Activated T-cell treated with anti-CD3 and anti-CD28 coated beads for 48 hours (primary cell): ENCODE results near the gene TRMT44.
"Not testable (repeated sequence)": the region's sequence is repeated elsewhere in the genome, so short reads cannot be mapped to it uniquely, and the experiment has no call there.

ENCODE experiments used
- DNase-seq: peaks from one replicate; pipeline ENCODE4 v3.0.0-alpha.2; 2020; ENCODE audit warnings: low read depth

Gene TRMT44

DNA sequence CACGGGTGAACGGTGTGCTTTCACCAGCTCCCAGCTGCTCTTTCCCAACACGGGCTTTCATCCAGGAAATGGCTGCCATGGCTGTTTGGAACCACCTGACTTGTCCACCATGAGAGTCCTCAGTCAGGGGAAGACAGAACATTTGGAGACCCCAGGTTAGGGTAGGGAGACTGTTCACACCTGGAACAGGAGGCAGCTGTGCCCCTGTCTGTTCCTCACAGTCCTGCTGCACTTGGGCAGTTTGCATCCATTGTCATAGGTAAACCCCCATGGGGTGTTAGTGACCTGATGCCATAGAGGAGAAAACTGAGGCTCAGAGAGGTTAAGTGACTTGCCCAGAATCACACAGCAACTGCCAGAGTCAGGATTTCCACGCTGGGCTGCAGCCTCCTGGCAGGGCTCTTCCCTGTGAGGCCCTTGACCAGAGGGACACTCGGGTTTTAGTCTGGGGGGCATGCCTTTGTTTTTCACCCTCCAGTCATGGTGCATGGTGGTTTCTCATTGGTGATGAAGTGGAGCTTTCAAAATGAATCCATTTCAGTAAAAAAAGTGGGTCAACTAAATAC lies 54.5 kb downstream of the TRMT44 start:
- no peak for DNase-seq

DNA sequence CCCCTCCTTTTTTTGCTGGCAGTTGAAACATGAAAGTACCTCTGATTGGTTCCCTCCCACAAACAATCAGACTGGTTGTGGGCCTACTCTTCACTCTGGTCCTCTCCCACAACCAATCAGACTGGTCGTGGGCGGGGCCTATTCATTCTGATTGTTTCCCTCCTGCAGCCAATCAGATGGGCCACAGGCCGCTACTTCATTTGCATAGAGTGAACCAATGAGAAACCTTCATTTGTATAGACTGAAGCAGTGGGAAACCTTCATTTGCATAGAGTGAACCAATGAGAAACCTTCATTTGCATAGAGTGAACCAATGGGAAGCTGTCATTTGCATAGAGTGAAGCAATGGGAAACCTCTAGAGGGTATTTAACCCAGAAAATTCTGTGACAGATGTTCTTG lies 55.2 kb downstream of the TRMT44 start:
- no peak for DNase-seq

DNA sequence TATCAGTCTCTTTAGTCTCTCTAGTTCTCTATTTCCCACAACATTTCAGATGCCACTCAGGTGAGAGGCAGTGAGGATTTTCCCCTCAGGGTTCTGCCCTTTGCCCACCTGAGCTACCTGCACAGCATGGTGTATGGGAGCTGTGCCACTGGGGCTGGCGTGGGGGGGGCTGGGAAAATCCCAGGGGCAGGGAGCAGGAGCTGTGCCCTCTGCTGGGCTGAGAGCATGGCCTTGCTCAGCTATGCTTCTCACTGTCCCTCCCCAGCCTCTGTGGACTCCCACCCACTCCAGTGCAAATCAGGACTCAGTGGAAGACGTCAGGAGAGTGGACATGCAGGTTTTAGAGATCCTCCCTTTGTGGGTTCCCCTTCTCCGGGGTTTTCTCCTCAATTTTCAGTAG lies 57.2 kb downstream of the TRMT44 start:
- no peak for DNase-seq

DNA sequence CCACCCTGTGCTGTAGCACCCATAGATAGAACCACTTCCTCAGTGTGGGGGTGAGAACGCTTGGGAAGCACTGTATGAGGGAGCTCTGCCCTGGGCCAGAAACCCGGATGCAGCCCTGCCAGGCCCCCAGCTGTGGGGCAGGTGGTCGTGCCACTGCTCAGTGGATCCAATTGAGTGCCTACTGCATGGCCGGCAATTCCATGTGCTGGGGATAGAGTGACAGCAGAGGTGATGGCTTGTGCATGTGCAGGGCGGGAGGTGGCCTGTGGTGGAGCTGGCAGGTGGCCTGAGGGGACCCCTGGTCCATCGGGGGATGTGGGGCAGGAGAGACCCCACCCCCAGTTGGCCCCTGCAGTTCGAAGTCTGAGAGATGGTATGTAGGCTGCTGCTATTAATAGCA lies 60.4 kb downstream of the TRMT44 start:
- no peak for DNase-seq

DNA sequence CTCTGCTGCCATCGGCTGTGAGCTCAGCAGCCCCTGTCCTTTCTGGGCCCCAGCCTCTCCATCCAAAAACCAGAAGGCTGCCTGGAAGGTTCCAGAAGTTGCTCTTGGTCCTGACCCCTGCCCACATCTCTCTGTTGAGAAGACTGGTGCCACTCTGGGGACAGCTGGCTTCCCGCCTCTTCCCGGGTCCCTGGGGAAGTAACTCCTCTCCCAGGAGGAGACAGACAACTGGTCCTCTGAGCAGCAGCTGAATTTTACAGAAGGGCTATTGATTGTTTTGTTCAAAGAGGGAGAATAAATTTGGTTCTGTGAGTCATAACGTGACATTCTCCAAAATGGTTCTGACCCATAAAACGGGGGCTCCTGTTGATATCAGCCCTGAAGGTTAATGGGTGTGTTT lies 61.2 kb downstream of the TRMT44 start:
- no peak for DNase-seq

DNA sequence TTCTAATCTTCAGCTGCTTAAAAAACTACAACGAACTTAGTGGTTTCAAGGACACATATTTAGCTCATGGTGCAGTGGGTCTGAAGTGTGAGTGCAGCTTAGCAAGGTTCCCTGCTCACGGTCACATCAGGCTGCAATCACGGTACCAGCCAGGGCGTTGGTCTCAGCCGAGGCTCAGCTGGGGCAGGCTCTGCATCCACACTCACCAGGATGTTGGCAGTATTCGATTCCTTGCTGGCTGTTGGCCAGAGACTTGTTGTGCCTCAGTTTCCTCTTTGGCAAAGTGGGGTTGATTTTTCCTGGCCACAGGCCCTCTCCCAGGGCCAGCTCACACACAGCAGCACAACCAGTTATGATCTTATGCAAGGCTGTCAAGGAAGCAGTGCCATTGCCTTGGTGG lies 61.8 kb downstream of the TRMT44 start:
- DNase-seq: no peak

DNA sequence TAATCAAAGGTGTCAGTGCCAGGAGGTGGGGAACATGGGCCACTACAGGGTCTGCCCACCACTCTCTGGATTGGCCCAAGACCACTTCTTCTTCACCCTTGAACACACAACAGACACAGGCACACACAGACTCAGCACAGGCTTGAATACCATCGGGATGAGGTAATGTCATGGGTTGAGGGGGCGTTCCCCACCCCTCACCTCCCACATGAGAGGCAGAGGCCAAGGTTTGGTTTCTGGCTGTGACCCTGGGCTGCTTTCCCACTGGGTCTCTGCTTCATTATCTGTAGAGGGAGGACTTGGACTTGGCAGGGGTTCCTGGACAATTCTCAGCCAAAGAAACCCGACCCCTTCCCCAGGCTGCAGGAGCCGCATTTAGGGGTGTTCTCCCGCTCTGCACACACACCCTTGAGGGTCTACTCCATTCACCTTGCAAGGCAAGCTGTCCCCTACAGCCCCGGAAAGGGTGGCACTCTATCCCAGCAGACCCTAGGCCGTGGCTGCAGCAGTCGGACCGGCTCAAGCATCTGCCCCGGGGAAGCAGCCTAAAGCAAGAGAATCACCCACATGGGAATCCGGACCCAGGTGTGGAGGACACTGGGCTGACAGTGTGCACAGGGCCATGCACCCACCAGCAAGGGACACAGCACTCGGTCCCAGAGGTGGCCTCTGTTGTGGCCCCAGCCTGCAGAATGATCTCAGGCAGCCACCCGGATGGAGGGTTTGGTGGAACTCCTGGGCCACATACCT lies 62.4 kb downstream of the TRMT44 start:
- no peak for DNase-seq

DNA sequence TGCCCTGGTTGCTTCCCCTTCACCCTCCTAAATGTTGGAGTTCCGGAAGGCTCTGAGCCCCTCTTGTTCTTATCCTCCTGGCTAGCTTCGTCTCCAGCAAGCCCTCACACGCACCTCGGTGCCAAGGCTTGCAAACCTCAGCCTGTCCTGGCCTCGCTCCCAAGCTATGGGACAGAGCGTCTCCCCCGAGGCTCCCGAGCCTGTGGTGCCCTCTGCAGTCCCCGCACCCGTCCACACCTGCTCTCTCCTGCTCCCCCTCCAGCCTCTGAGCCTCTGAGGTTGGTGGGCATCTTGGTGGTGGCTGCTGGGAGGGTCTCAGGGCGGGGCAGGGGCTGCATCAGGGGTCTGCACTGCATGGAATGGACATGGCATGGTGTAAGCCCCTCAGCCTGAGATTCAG lies 63.2 kb downstream of the TRMT44 start:
- DNase-seq: no peak

DNA sequence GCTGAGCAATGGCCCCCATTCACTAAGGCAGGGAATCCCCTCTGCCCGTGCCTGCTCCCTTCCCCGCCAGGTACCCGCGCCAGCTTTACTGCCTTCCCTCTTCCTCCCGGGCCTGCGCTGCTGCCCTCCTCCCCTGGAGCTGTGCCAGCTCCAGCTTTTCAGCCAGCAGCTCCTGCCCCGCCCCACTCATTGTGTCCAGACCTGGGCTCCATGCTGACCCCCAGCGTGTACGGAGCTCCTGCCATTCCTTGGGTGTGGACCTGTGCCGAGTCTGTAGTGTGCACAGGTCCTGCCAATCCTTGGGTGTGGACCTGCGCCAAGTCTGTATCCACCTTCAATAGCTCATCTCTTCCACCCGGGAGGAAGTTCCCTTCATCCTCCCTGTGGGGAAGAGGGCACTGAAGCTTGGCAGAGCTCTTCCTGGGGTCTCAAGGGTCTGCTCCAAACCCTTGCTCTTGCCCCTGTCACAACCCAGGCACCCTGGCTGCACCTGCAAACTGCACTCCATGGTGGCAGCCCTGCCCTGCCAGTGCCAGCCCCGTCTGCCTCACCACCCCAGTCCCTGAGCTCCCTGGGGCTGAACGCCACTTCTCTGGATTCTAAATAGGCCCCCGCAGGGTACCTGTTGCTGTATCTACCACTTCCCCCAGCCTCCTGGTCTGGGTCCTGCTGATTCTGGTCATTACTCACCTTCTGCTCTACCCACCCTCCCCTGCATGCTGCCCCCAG lies 63.9 kb downstream of the TRMT44 start:
- DNase-seq: no peak

DNA sequence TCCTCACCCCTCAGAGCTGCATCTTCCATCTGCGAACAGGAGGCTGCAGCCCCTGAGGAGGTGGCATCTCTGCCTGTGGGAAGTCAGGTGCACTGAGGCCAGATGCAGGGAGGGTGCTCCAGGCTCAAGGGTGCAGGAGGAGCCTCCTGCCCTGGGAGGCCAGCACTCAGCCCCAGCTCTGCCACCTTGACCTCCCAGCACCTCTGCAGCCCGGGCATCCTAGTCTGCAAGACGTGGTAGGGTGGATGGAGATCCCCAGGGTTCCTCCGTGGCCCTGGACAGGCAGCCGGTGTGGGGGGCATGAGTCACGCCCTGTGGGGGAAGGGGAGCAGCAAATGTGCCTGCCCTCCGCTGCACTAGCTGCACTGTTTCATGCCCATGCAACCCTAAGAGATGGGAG lies 64.7 kb downstream of the TRMT44 start:
- DNase-seq: no peak

DNA sequence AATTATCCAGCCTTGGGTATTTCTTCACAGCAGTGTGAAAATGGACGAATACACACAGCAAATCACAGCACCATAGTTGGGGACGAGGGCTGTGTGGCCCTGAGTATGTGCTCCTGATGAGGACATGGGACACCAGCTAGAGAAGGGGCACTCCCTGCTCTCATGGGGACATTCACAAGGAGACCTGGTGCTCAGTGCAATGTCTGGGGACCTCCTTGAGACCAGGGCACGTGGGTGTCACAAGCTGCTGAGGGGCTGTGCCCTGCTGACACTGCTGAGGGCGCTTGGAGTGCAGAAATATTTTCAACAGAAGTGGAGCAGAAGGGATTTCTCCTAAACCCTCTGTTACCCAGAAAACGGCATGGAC lies 65.4 kb downstream of the TRMT44 start:
- DNase-seq: no peak

DNA sequence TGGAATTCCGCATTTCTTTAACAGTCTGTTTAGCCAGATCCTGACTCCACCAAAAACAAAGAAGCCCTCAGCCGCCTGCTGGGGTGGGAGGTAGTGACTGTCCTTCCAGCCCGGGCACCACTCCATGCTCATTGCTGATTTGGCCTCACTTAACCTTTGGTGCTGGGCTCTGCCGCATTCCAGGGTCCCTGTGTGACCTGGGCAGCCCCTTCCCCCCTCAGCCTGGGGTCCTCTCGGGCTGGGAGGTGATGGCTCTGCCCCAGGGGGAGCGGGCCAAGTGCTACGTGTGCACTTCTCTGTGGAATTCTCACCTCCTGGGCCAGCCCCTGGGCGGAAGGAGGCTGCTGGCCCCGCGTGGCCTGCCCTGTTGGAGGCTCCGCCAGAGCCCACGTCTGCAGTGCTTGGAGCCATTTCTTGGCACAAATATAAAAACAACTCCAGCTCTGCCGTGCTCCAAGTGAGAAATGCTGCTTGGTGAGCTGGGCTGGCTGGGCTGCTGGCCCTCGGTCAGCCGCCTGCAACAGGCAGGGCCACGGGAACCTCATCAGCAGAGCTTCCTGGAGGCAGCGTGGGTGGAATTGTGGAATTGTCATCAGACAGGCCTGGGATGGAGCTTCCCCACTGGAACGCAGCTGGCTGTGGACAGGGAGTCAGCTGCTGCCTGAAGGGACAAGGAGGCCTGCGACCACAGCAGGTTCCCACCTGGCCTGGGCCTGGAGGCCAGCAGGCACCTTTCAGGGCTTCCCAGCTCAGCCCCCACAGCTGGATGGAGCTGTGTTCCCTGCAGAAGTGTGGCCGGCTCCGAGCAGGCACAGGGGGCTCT lies 66.0 kb downstream of the TRMT44 start:
- DNase-seq: no peak

DNA sequence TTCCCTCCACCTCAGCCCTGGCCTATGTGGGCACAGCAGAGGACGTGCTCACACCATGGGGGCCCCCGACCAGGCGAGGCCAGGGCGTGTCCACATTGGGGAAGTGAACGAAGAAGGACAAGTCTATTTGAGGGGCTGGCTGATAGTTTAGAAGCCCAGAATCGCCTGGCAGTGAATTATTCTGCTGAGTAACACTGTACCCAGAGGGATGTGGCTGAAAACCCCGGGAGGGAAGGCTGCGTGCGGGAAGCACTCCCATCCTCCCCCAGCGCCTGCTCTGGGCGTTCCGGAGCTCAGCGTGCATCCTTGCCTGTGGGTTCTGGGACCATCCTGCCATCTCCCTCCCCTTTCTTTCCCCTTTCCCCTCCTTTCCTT lies 66.6 kb downstream of the TRMT44 start:
- DNase-seq: no peak

DNA sequence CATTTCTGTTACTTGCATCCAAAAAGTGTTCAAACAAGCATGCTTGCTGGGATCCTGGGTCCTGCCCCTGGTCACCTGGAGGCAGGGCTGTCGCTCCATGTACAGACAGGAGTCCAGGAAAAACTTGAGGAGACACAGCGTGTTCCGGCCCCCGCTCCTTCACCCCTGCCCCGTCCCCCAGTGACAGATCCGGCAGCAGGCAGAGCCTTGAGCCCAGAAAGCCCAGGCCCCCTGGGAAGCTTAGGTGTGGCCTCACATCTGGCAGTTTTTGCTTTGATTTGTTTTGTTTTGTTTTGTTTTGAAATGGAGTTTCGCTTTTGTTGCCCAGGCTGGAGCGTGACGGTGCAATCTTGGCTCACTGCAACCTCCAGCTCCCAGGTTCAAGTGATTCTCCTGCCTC lies 67.0 kb downstream of the TRMT44 start:
- no peak for DNase-seq

DNA sequence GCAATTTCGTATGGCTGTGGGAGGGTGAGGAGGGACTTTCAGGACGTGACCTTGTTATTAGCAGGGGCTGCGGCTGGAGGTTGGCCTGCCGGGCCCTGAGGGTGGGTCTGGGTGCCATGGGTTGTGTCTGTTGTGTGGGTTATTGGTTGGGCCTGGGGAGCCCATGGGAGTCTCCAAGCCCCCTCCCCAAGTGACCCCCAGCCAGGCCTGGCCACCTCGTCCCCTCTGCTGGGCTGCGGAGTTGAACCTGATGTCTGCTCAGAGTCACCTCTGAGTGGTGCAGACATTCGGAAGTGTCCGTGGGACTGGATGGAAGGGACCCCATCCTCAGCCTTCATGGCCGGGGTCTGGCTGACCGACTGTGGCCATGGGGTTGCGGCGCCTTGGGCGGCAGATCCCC lies 67.7 kb downstream of the TRMT44 start:
- no peak for DNase-seq

DNA sequence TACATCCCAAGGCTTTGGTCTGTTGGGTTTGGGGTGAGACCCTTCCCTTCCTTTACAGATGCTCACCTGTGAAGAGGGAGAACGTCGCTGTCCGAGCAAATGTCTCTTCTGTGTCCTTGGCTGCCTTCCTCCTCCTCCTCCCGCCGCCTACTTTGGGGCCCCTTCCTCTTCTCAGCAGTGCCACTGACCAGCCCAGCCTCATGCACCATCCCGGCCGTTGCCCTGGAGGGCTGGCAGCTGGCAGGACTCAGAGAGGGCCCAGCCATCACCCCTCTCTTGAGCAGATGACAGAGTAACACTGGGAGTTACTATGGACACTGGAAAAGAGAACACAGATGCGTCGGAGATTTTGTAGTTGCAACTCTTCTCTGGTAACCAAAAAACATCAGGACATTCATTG lies 68.2 kb downstream of the TRMT44 start:
- no peak for DNase-seq

DNA sequence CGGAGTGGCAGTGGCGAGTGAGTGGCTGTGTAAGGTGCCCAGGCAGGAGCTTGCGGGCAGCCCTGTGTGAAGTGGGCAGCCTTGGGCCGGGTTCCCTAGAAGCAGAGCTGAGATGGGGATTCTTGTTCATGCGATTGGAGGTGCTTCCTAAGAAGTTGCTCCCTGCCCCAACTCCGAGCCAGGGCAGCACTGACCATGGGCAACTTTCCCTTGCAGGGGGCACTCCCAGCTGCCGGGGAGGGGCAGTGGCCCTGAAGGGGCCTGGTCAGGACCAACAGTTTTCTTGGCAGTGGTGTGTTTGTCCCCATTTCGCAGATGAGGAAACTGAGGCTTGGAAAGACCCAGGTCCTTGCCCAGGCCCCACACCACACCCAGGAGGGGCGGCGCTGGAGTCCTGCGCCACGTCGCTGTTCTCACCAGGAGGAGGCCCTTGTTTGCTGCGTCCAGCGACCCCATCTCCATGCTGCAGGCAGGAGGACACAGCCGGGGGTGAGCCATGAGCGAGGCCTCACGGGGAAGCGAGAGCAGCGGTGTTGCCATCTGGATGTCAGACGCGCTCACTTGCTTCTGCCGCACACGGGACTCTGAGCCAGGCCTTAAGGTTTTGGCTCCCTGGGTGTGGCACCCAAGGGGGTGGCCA lies 68.9 kb downstream of the TRMT44 start:
- no peak for DNase-seq

DNA sequence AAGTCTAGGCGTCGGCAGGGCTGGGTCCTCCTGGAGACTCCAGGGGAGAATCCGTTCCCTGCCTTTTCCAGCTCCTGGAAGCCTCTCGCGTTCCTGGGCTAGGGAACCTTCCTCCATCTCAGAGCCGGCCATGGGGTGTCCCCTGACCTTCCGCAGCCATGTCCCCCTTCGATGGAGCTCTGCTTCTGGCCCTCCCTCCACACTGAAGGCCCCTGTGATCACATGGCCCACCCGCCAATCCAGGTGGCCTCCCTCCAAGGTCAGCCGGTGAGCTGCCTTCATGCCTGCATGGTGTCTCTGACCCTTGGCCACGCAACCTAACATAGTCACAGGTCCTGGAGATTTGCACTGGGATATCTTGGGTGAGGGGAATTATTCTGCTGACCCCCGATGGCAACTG lies 69.6 kb downstream of the TRMT44 start:
- DNase-seq: no peak

DNA sequence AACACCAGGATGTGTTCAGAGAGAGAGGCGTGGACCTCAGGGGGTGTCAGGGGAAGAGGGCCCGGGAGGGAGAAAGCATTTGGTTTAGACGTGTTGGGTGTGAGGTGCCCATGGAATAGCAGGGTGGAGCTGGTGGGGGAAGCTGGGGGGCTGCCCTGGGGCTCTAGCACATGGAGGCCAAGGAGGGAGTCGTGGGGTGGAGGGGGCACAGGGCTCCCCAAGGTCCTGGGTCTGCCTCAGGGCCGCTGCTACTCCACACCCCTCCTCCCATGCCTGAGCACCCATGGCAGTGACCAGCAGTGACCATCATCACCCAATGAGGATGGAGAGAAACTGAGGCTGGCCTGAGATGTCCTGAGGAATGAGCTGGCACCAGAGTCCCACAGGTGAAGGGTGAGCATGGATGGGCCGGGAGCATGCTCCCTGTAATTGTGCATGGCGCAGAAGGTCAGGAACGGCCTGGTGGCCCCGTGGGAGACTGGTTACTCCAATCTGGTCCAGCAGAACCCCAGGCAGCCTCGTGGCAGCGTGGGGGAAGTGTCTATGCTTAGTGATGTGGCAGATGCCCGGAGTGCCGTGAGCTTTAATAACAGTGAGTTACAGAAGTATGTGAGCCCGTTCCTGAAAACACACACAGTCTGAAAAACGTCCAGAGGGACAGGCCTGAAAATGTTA lies 70.2 kb downstream of the TRMT44 start:
- DNase-seq: no peak

DNA sequence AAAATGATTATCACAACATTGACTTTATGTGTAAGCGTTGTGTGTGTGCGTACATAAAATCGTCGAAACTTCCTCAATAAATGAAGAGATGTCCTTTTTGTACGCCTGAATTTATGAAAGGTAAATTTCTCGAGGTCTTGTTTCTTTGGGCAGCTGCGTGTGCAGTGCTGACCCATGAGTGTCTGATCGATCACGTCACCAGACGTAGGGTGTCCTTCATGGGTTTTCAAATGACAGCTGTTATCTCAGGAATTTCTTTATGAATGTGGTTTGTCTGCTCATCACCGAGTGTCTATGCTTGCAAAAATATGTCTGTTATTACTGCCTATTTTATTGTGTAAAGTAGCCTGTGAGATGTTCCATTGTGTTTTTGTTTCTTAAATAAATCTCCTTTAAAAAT lies 71.9 kb downstream of the TRMT44 start:
- DNase-seq: no peak

DNA sequence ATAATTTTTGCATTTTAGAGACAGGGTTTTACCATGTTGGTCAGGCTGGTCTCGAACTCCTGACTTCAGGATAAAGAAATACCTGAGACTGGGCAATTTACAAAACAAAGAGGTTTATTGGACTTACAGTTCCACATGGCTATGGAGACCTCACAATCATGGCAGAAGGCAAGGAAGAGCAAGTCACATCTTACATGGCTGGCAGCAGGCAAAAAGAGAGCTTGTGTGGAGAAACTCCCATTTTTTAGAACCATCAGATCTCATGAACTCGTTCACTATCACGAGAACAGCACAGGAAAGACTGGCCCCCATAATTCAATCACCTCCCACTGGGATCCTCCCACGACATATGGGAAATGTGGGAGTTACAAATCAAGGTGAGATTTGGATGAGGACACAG lies 72.5 kb downstream of the TRMT44 start:
- not testable (repeated sequence) for DNase-seq

DNA sequence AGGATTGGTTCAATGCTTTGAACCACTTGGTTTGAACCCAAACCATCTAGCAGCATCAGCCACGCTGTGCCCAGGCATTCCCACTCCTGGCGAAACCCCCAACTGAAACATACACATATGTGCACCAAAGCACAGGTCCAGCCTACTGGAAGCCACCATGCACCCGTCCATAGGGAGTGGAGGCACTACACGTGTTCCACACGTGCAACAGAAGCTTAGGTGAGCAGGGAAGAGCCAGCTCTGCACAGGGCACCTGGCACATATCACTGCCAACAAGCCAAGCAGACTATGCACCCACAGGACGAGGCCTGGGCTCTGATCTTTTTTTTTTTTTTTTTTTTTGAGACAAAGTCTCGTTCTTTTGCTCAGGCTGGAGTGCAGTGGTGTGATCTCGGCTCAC lies 73.4 kb downstream of the TRMT44 start:
- no peak for DNase-seq
